Endothelial cell of umbilical vein (primary cell): ENCODE data around the gene KLRC2. TPM values are rescaled to one million over a fixed set of nuclear protein-coding genes. Genes with fewer than 3 reads are reported as not detected.

Experiments
- BruUV-seq: library from RNA; stranded (reverse); fragments of 400-500 nt; replicated peaks from 2 replicates; lab custom pipeline; 2021; lab: Mats Ljungman, UMichigan
- CTCF ChIA-PET: fragments of 300-600, 350-600 bp; sonication (Branson Sonifier 250); formaldehyde crosslinking; loops from one replicate; lab custom pipeline; 2021; ENCODE audit warnings: antibody characterized with exemption, inconsistent platforms; lab: Charles Lee
- POLR2A ChIA-PET: fragments of 300-600, 350-600 bp; sonication (Branson Sonifier 250); formaldehyde crosslinking; loops from one replicate; lab custom pipeline; 2021; ENCODE audit warnings: antibody characterized with exemption, inconsistent platforms; lab: Charles Lee
- DNase-seq: peaks from one replicate; pipeline ENCODE4 v3.0.0-alpha.2; 2011; ENCODE audit warnings: low read depth, low spot score
- FAIRE-seq: peaks from 2 replicates; lab custom pipeline; 2011; peaks lifted over from hg19 to GRCh38; lab: Jason Lieb, UNC
- H2AFZ ChIP-seq: 2 replicates; pipeline ENCODE4 v1.6.0; 2012; ENCODE audit warnings: low read depth, low read length, control low read depth, inconsistent platforms
- H3K27ac ChIP-seq: 2 replicates; pipeline ENCODE4 v1.5.1; 2011; ENCODE audit warnings: low read depth, mild to moderate bottlenecking, control low read depth, low read length, moderate library complexity; ENCODE audit not compliant: insufficient read depth
- H3K27me3 ChIP-seq, 2 experiments: 2 replicates each; pipeline versions ENCODE4 v1.6.0 to v1.6.1; 2011; ENCODE audit warnings: low read length in 2 of 2, mixed read lengths in 1 of 2; ENCODE audit not compliant: control insufficient read depth in 2 of 2, insufficient read depth in 2 of 2
- H3K36me3 ChIP-seq, 2 experiments: 2 replicates in 1 of 2; 3 replicates in 1 of 2; pipeline ENCODE4 v1.5.1; 2011; ENCODE audit warnings: low read length in 2 of 2, mild to moderate bottlenecking in 1 of 2, moderate library complexity in 1 of 2; ENCODE audit not compliant: control insufficient read depth in 2 of 2, insufficient read depth in 2 of 2; ENCODE audit errors: extremely low read depth in 1 of 2
- H3K4me1 ChIP-seq: 3 replicates; pipeline ENCODE4 v1.5.1; 2011; ENCODE audit warnings: mild to moderate bottlenecking, low read length; ENCODE audit not compliant: control insufficient read depth, insufficient read depth; ENCODE audit errors: extremely low read depth
- H3K4me2 ChIP-seq: 2 replicates; pipeline ENCODE4 v1.6.1; 2011; ENCODE audit warnings: low read length, control low read depth, mixed read lengths; ENCODE audit not compliant: insufficient read depth
- H3K4me3 ChIP-seq, 3 experiments: fragments of 200-600 bp in 1 of 3; sonication (generic), shearing (Covaris generic) in 1 of 3; replicated peaks in 1 of 3; 2 replicates each; pipeline ENCODE4 v1.5.1; 2011 to 2016; ENCODE audit warnings: control low read depth in 3 of 3, low read length in 3 of 3, mild to moderate bottlenecking in 2 of 3, inconsistent platforms in 1 of 3, low read depth in 1 of 3, moderate library complexity in 1 of 3; ENCODE audit not compliant: insufficient read depth in 1 of 3
- H3K79me2 ChIP-seq: 2 replicates; pipeline ENCODE4 v1.6.0; 2012; ENCODE audit warnings: low read length, inconsistent platforms; ENCODE audit not compliant: control insufficient read depth, insufficient read depth
- H3K9ac ChIP-seq: replicated peaks from 2 replicates; pipeline ENCODE3; 2011; ENCODE audit warnings: low read length, control low read depth; ENCODE audit not compliant: insufficient read depth; ENCODE audit errors: extremely low read depth
- H3K9me1 ChIP-seq: replicated peaks from 3 replicates; pipeline ENCODE4 v1.6.0; 2011; ENCODE audit warnings: mild to moderate bottlenecking, low read length; ENCODE audit not compliant: control insufficient read depth, insufficient read depth; ENCODE audit errors: extremely low read depth
- H3K9me3 ChIP-seq: replicated peaks from 2 replicates; pipeline ENCODE4 v1.5.1; 2012; ENCODE audit warnings: low read length, inconsistent platforms; ENCODE audit not compliant: control insufficient read depth, insufficient read depth
- H4K20me1 ChIP-seq: replicated peaks from 2 replicates; pipeline ENCODE3; 2011; ENCODE audit warnings: mild to moderate bottlenecking, low read length; ENCODE audit not compliant: control insufficient read depth, insufficient read depth; ENCODE audit errors: extremely low read depth
- CTCF ChIP-seq, 2 donors: IDR thresholded peaks; 1 replicate in 1 of 2; 2 replicates in 1 of 2; pipeline ENCODE4 v1.5.1; 2011; ENCODE audit warnings: low read length in 2 of 2, mild to moderate bottlenecking in 2 of 2, moderate library complexity in 2 of 2, control low read depth in 1 of 2, inconsistent platforms in 1 of 2, low read depth in 1 of 2; ENCODE audit not compliant: insufficient read depth in 1 of 2; ENCODE audit errors: extremely low read depth in 1 of 2
- EZH2 ChIP-seq: IDR thresholded peaks from 2 replicates; pipeline ENCODE4 v1.6.1; 2012; ENCODE audit warnings: borderline replicate concordance, low read depth, mild to moderate bottlenecking, moderate library complexity, low read length, inconsistent platforms; ENCODE audit not compliant: severe bottlenecking
- FOS ChIP-seq: IDR thresholded peaks from 2 replicates; pipeline ENCODE4 v1.6.1; 2011; ENCODE audit warnings: mild to moderate bottlenecking, low read length, moderate library complexity, borderline replicate concordance; ENCODE audit not compliant: insufficient read depth
- GATA2 ChIP-seq: IDR thresholded peaks from 2 replicates; pipeline ENCODE4 v1.7.0; 2011; ENCODE audit warnings: low read depth, mild to moderate bottlenecking, moderate library complexity, mixed read lengths, low read length; ENCODE audit not compliant: insufficient read length, insufficient read depth
- JUN ChIP-seq: IDR thresholded peaks from 2 replicates; pipeline ENCODE4 v1.6.1; 2011; ENCODE audit warnings: borderline replicate concordance, low read depth; ENCODE audit not compliant: insufficient read length, insufficient read depth
- MAX ChIP-seq: IDR thresholded peaks from 2 replicates; pipeline ENCODE4 v1.6.1; 2011; ENCODE audit not compliant: insufficient read depth, insufficient read length
- MYC ChIP-seq: IDR thresholded peaks from one replicate; pipeline ENCODE4 v1.6.1; 2011; ENCODE audit warnings: mild to moderate bottlenecking, low read depth, low read length
- POLR2A ChIP-seq: IDR thresholded peaks from 2 replicates; pipeline ENCODE4 v1.6.1; 2012; ENCODE audit warnings: low read depth, mild to moderate bottlenecking, control low read depth, low read length
- POLR2AphosphoS5 ChIP-seq: IDR thresholded peaks from 2 replicates; pipeline ENCODE4 v1.6.1; 2012; ENCODE audit warnings: low read depth, mild to moderate bottlenecking, control low read depth, low read length, moderate library complexity; ENCODE audit not compliant: insufficient read depth
- dilution Hi-C: fragments of 300-500 bp; cut with MboI; formaldehyde crosslinking; loops from one replicate; pipeline ENCODE4 v1.15.0; 2019; ENCODE audit warnings: low sequenced_read_pairs; ENCODE audit not compliant: extremely low pct_ligation_motif_present
- intact Hi-C: fragments of 100-400 bp; cut with micrococcal nuclease; formaldehyde crosslinking; loops from one replicate; pipeline ENCODE4 v1.10.0; 2022
- polyA plus RNA-seq, 4 experiments: library from polyadenylated mRNA; depleted of rRNA in 3 of 4; stranded (reverse) in 3 of 4; unstranded in 1 of 4; fragments of >200 nt; gene quantifications; 2 replicates each; pipeline versions ENCODE4 v1.2.1 to v1.2.3, GENCODE V29; 2011 to 2012; ENCODE audit warnings: missing spikeins in 1 of 4
- total RNA-seq: library from RNA; stranded (reverse); gene quantifications from 2 replicates; pipeline ENCODE4 v1.2.3, GENCODE V29; 2021

KLRC2 gene
- total and polyA plus RNA-seq, 2 donors (not counting 3 experiments of a cell fraction or from before 2014, with no cell fraction given), result not detected

GRCh38 chr12:10405294-10405693, 30.5 kb downstream of the KLRC2 start:
- no peaks in the 10 kb centered on the region for H3K9me3 ChIP-seq
- DNase-seq, result no peak
- ChIA-PET POLR2A (no interaction called here), CTCF (interaction anchor here (1.2 kb wide), 1 partner anchor 13 kb away, joined by 3 read pairs; no protein-coding TSS in a partner anchor)
- BruUV-seq, result no TSS peak
- no peaks in the 10 kb centered on the region for H3K9me1 ChIP-seq
- H3K4me1 ChIP-seq, result no peaks in the 10 kb centered on the region
- no peak for TF ChIP-seq EZH2
- TF ChIP-seq POLR2A, result no peak
- TF ChIP-seq CTCF (IDR thresholded peaks at IDR 0.05; ENCODE audit: extremely low read depth in 1 of 2, insufficient read depth in 1 of 2, low read depth in 1 of 2, low read length in 2 of 2), result no peak
- no peak for TF ChIP-seq POLR2AphosphoS5
- TF ChIP-seq FOS, result no peak
- no peak for TF ChIP-seq JUN
- no peak for TF ChIP-seq MYC
- no peak for TF ChIP-seq GATA2
- no peak for TF ChIP-seq MAX
- H3K4me3 ChIP-seq, result no peak overlapping the region
- no peak overlapping the region for H3K27ac ChIP-seq
- no peaks in the 10 kb centered on the region for H4K20me1 ChIP-seq
- intact Hi-C loops, result no loop called here
- dilution Hi-C loops, result no loop called here
- H3K4me2 ChIP-seq, result no peak overlapping the region
- H3K27me3 ChIP-seq, result no peaks in the 10 kb centered on the region
- H3K9ac ChIP-seq, result no peak overlapping the region
- no peak for FAIRE-seq
- no peaks in the 10 kb centered on the region for H3K79me2 ChIP-seq
- no peak overlapping the region for H2AFZ ChIP-seq
- H3K36me3 ChIP-seq, result no peaks in the 10 kb centered on the region
